HT1080 (cell line): ENCODE measurements around the gene ROM1. TPM values are rescaled to one million over a fixed set of nuclear protein-coding genes. Genes with fewer than 3 reads are reported as not detected.
"Not testable (repeated sequence)": the region's sequence is repeated elsewhere in the genome, so short reads cannot be mapped to it uniquely, and the experiment has no call there.

Experiments used
- DNase-seq: peaks from one replicate; pipeline ENCODE4 v3.0.0-alpha.2; 2015; ENCODE audit warnings: low read depth
- polyA plus RNA-seq, 2 experiments: library from polyadenylated mRNA; depleted of rRNA; stranded (reverse); fragments of >200 nt; gene quantifications; 2 replicates each; pipeline ENCODE4 v1.2.3, GENCODE V29; 2015
- total RNA-seq: library from RNA; depleted of rRNA; stranded (reverse); fragments of >200 nt; shearing (Covaris generic); gene quantifications from 2 replicates; pipeline ENCODE4 v1.2.3, GENCODE V29; 2014; rRNA removed

The ROM1 gene, protein sequence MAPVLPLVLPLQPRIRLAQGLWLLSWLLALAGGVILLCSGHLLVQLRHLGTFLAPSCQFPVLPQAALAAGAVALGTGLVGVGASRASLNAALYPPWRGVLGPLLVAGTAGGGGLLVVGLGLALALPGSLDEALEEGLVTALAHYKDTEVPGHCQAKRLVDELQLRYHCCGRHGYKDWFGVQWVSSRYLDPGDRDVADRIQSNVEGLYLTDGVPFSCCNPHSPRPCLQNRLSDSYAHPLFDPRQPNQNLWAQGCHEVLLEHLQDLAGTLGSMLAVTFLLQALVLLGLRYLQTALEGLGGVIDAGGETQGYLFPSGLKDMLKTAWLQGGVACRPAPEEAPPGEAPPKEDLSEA
- total RNA-seq = 3.3 and 7.7 TPM in 2 replicates
- 3.0 and 3.2 TPM in 2 replicates for polyA plus RNA-seq (2015; cell fraction: cytosol; rRNA removed)
- 1.2 and 1.9 TPM in 2 replicates for polyA plus RNA-seq (2015; cell fraction: nucleus; rRNA removed)

DNA sequence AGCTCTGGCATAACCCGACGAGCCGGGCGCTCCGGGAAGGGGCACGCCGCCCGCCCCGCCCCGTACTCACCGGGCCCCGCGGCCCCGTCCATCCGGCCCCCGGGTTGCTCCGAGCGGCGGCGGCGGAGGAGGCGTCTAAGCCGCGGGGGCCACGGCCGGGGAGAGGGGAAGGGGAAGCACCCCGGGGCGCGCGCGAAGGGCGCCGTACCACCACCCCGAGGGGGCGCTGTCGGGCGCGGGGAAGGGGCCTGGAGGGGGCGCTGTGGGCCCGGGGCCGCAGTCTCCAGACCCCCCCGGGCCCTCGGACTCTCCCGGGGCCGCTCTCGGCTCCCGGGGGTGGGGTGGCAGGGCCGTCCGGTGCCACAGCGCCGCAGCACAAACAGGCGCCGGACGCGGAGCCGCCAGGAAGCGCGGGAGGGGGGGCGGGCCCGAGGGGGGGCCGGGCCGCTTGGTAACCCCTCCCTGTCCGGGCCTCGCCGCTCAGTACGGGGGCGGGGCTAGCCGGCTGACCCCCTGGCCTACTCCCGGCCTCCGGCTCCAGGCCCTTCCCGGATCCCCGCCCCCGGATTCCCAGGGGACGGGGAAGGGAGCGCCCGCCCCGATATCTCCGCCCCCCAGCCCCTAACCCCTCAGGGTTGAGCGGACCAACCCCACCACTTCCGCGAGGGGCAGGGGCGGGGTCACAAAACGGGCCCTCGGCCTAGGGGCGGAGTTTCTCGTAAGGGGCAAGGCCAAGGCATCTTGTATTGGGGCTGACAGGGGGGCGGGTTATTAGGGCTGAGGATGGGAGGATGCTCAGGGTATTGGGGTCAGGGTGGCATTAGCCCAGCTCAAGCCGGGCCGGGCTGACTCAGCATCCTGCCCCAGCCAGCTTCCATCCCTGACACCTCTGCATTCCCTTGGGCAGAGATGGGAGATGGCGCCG, at the start of gene ROM1, which contains the start of gene EML3:
Gene ROM1 (plus strand): TSS at position 892 of the 925 bp plus-strand sequence. CDS start 25 bp downstream, at position 917.
Gene EML3 (minus strand): TSS at position 410 of the 925 bp plus-strand sequence. CDS start 318 bp downstream, at position 92.
- DNase-seq = peak; percentile 77

DNA sequence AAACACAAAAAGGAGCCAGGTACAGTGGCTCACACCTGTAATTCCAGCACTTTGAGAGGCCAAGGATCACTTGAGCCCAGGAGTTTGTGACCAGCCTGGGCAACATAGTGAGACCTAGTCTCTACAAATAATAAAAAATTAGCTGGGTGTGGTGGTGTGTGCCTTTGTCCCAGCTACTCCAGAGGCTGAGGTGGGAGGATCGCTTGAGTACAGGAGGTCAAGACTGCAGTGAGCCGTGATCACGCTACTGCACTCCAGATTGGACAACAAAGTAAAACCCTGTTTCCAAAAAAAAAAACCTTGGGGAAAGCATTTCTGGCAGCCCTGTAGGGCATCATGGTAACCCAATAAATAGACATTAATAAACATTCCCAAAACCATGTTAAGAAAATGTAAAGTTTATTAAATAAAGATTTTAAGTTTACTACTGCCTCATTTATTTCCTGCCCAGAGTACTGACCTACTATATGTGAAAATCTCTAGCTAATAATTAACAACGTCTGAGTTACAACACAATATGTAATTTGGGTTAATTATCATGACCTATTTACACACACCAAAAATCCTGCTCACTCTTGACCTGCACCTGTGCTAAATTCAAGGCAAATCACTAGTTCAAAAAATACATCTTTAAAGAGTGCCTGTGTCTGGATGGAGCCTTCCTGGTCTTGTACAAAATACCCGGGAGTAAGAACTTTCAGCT, 47.8 kb upstream of the ROM1 start:
- no peak for DNase-seq

DNA sequence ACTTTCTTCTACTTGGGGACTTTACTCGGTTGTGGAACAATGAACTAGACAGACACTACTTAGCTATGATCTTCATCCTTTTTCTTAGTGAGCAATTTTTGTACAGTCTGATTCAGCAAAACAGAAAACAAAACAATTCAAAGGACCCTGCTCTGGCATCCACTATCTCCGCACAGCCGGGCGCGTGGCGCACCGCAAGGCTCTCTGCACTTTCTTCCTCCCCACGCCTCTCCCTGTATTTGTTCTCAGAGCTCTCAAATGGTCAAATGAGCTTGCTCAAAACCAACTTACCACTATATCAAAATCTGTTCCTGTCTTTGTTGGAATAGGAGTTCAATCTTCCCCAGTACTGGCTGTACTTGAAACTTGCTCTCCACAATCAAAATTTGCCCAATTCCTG, 46.8 kb upstream of the ROM1 start:
- no peak for DNase-seq

GRCh38 chr11:62567018-62567633, 45.9 kb upstream of the ROM1 start:
- DNase-seq = no peak

- no peak for DNase-seq
Observed at GRCh38 chr11:62569611-62570010, 43.4 kb upstream of the ROM1 start.

DNA sequence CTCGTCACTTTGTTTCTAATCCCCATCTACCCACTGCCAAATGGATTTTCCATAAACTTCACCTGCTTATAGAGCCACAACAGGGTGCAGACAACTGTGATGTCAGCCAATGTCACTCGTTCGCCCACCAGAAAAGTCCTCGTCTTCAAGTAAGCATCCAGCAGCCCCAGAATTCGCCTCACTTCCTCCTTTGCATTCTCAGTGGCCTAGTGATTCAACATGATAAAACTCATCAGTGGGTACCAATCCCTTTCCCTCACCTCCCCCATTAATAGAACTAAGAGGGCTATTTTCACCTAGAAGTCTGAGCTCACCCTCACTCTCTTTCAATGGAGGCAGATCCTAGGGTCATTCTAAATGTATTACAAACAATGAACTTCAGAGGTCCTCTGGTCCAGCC, 42.2 kb upstream of the ROM1 start:
- DNase-seq = not testable (repeated sequence)

DNA sequence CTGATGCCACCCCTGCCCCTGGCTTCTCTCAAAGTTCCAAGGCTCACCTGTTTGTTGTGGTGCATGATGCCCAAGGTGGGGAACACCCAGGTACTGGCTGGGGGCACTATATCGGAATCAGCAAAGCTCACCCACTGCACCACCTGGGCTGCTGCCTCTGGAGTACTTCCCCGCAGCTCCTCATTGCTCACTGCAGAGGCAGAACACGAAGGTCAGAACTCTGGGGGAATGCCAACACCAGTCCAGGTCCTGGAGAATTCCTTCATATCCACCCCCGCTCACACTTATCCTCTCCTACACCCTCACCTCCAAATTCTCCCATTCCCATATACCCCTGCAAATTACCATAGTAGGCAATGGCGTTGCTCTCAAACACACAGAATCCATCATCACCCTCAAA, 41.6 kb upstream of the ROM1 start:
- not testable (repeated sequence) for DNase-seq

GRCh38 chr11:62572431-62572830, 40.6 kb upstream of the ROM1 start:
- DNase-seq = no peak

GRCh38 chr11:62573006-62573591, 40.0 kb upstream of the ROM1 start:
- DNase-seq = no peak

DNA sequence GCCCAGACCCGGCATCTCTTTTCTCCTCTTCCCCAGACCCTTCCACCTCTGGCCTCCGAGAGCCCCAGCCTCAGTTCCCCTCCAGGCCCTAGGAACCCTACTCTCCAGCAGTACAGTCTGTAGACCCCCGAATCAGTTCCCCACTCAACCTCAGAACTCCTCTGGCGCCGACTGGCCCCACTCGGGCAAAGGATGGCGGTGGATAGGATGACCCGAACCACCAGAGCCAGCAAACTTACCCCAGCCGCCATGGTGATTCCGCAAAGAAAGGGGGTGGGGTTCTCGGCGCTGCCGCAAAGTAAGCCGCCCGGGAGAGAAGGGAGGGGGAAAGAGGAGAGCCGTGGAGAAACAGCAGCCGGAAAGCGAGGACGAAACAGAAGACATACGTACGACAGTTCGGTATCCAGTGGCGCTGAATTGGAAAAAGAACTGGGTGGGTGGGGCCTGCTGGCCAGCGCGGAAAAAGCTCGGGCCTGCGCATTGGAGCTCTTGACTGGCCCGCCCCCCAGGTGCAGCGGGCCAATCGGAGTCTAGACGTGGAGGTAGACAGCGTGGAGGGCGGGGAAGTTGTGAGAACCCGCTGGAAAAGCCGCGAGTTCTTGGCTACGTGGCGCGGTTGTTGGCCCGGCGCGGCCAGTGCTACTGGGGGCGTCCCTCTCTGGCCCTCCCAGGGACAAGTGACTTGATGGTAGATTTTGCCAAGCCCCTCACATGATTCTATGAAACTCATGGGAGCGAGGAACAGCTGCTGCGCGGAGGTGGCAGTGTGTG, 39.3 kb upstream of the ROM1 start, which contains the start of gene EEF1G:
Gene EEF1G (minus strand): TSS at position 300 of the 771 bp plus-strand sequence. CDS start 49 bp downstream, at position 251.
- DNase-seq = peak; percentile 100

DNA sequence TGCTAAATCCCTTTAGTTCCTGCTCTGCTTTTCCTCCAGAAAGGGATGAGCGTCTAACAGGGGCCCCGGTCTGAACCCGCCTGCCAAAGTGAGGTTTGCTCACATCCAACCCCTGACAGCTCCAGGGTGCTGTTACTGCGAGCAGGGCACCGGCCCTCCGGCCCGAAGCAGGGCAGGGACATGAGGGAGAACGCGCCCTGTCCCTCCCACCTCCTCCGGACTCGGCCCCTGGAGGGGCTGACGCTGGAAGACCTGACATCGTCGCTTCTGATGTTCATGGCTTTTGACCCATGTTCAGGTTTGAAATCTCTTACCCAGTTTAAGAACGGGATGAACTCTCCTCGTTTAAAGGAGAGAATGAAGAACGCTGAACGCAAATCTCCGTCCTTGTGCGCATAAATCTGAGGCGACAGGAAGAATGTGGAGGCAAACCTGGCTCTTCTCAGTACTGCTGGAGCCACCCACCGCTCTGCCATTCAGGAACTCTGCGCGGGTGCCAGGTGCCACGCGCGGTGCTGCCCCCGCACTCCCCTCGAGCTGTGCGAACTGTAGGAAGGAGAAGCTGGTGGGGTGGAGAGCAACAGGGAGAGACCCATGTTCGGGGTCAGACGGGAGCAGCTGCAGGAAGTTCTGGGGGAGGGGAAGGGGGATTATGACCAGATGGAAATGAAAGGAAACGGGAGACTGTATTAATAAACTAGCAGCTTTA, 38.5 kb upstream of the ROM1 start:
- no peak for DNase-seq

DNA sequence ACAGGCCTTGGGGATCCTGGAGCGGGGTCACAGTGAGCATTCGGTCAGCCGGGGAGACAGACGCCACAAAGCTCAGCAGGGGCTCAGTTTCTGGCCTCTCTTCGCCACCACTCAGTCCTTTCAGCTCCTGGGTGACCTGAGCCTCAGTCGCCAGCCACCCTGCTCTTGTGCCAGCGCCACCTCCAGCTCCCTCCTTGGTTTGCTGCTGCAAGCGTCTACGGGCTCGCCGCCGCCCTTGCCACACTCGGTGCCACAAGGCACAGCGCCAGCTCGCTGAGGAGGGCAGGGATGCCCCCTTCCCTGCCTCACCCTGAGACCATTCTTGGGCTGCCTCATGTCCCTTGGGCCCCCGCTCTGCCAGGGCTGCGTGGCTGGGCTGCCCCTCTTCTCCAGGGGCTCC, 37.9 kb upstream of the ROM1 start:
- no peak for DNase-seq

- DNase-seq = no peak
Observed at GRCh38 chr11:62575837-62576236, 37.2 kb upstream of the ROM1 start.

GRCh38 chr11:62577046-62577714, 35.9 kb upstream of the ROM1 start:
- no peak for DNase-seq

- no peak for DNase-seq
Observed at GRCh38 chr11:62578541-62578940, 34.5 kb upstream of the ROM1 start.

- DNase-seq = no peak
Observed at GRCh38 chr11:62579252-62579651, 33.8 kb upstream of the ROM1 start.

DNA sequence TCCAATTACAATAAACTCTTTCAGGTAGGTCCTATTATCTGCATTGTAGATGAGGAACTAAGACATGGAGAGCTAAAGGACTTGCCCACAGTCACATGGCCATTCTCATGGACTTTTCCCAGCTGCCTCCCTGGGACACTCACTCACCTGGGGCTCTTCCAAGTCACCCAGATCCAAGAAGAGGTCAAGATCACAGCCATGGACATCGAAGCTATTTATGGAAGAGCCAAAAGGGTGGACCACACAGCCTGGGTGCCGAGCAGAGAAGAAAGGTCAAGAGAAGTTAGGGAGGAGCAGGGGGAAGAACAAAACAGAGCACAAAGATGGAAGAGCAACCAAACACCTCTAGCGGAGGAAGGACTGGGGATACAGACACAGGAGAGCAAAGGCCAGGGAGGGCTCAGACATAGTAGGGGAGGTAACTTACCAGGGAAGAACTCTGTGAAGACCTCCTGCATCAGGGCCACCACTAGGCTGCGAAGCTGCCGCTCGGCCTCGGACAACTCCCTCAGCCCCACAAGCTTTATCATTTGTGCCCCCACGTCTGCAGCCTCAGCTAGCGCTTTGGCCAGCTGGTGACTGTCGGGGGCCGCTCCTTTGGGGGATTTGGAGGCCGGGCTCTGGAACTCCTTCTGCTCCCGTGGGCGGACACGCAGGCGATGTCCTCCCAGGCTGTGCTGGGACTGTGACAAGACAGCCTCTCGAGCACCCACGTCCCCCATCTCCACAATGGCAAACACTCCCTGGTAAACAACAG, 31.9 kb upstream of the ROM1 start:
- no peak for DNase-seq

DNA sequence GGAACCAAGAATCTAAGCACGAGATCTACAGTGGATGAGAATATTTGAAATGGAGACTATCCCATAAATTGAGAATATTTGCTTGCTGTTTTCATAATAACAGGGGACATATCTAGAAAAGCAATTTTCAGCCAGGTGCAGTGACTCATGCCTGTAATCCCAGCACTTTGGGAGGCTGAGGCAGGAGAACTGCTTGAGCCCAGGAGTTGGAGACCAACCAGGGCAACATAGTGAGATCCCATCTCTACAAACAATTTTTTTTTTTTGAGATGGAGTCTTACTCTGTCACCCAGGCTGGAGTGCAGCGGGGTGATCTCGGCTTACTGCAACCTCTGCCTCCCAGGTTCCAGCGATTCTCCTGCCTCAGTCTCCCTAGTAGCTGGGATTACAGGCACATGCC, 31.3 kb upstream of the ROM1 start:
- DNase-seq = not testable (repeated sequence)
